Chondrocyte (in vitro differentiated cells): Measurements from ENCODE around the gene SEC22A. TPM values are rescaled to one million over a fixed set of nuclear protein-coding genes. Genes with fewer than 3 reads are reported as not detected.

ENCODE experiments used
- DNase-seq: peaks from one replicate; pipeline ENCODE4 v3.0.0; 2021; ENCODE audit warnings: mixed read lengths, low spot score
- H3K27ac Mint-ChIP-seq: one replicate; pipeline ENCODE4 v1.8.0; 2021; ENCODE audit warnings: mild to moderate bottlenecking, moderate library complexity, mixed read lengths; ENCODE audit not compliant: unreplicated experiment
- H3K27me3 Mint-ChIP-seq: 2 replicates; pipeline ENCODE4 v1.8.0; 2021; ENCODE audit warnings: low read depth, mixed read lengths
- H3K36me3 Mint-ChIP-seq: 2 replicates; pipeline ENCODE4 v1.8.0; 2021; ENCODE audit warnings: low read depth, mixed read lengths
- H3K4me1 Mint-ChIP-seq: 2 replicates; pipeline ENCODE4 v1.8.0; 2021; ENCODE audit warnings: low read depth, mild to moderate bottlenecking, mixed read lengths
- H3K4me3 Mint-ChIP-seq: one replicate; pipeline ENCODE4 v1.8.0; 2021; ENCODE audit warnings: mild to moderate bottlenecking, moderate library complexity, mixed read lengths; ENCODE audit not compliant: unreplicated experiment
- H3K9me3 Mint-ChIP-seq: 2 replicates; pipeline ENCODE4 v1.8.0; 2021; ENCODE audit warnings: low read depth, mixed read lengths
- CTCF ChIP-seq: fragments of 200-600 bp; sonication (generic); IDR thresholded peaks from 2 replicates; pipeline ENCODE4 v1.5.0; 2021; ENCODE audit warnings: antibody characterized with exemption, mild to moderate bottlenecking, moderate library complexity
- total RNA-seq: library from RNA; stranded (reverse); gene quantifications from 3 replicates; pipeline ENCODE4 v1.2.1, GENCODE V29; 2021

The SEC22A gene
- total RNA-seq, 1 donor from 2014 or later, result 14.4 TPM

GRCh38 chr3:123310741-123311140 lies 109.0 kb downstream of the SEC22A start:
- H3K4me1 Mint-ChIP-seq, result peaks cover 7% of the 10 kb centered on the region
- DNase-seq, result peak; percentile 20
- no peak for TF ChIP-seq CTCF
- no peaks in the 10 kb centered on the region for H3K9me3 Mint-ChIP-seq
- H3K36me3 Mint-ChIP-seq, result peaks cover 16% of the 10 kb centered on the region
- H3K27me3 Mint-ChIP-seq, result peaks cover 36% of the 10 kb centered on the region
- no peak overlapping the region for H3K4me3 Mint-ChIP-seq
- no peak overlapping the region for H3K27ac Mint-ChIP-seq

- Mint-ChIP-seq H3K4me3 (no peak overlapping the region), H3K27ac (no peak overlapping the region)
- no peak for TF ChIP-seq CTCF
These were observed 109.5 kb downstream of the SEC22A start for GRCh38 chr3:123311201-123311600.

GRCh38 chr3:123312331-123313265 lies 110.9 kb downstream of the SEC22A start:
- H3K4me3 Mint-ChIP-seq, result no peak overlapping the region
- H3K9me3 Mint-ChIP-seq, result no peaks in the 10 kb centered on the region
- no peak overlapping the region for H3K27ac Mint-ChIP-seq
- peak; percentile 64 for DNase-seq
- H3K36me3 Mint-ChIP-seq, result peaks cover 15% of the 10 kb centered on the region
- peaks cover 7% of the 10 kb centered on the region for H3K4me1 Mint-ChIP-seq
- H3K27me3 Mint-ChIP-seq, result peaks cover 36% of the 10 kb centered on the region
- no peak for TF ChIP-seq CTCF

More at GRCh38 chr3:123311201-123311600, 109.5 kb downstream of the SEC22A start:
- Mint-ChIP-seq H3K27me3 (peaks cover 37% of the 10 kb centered on the region), H3K4me1 (peaks cover 7% of the 10 kb centered on the region), H3K36me3 (peaks cover 17% of the 10 kb centered on the region), H3K9me3 (no peaks in the 10 kb centered on the region)
- DNase-seq, result no peak

GRCh38 chr3:123313889-123314288 lies 112.1 kb downstream of the SEC22A start:
- peaks cover 33% of the 10 kb centered on the region for H3K27me3 Mint-ChIP-seq
- peaks cover 7% of the 10 kb centered on the region for H3K4me1 Mint-ChIP-seq
- TF ChIP-seq CTCF, result no peak
- H3K27ac Mint-ChIP-seq, result no peak overlapping the region
- no peak overlapping the region for H3K4me3 Mint-ChIP-seq
- DNase-seq, result peak; percentile 17
- H3K9me3 Mint-ChIP-seq, result no peaks in the 10 kb centered on the region
- H3K36me3 Mint-ChIP-seq, result peaks cover 16% of the 10 kb centered on the region

GRCh38 chr3:123314359-123315270 lies 112.9 kb downstream of the SEC22A start:
- peaks cover 34% of the 10 kb centered on the region for H3K27me3 Mint-ChIP-seq
- H3K4me1 Mint-ChIP-seq, result peaks cover 7% of the 10 kb centered on the region
- DNase-seq, result peak; percentile 51
- no peaks in the 10 kb centered on the region for H3K9me3 Mint-ChIP-seq
- no peak for TF ChIP-seq CTCF
- no peak overlapping the region for H3K4me3 Mint-ChIP-seq
- peaks cover 14% of the 10 kb centered on the region for H3K36me3 Mint-ChIP-seq
- H3K27ac Mint-ChIP-seq, result no peak overlapping the region
